HAP-1 (cell line): ENCODE data around the gene BBS9.

Experiments used
- DNase-seq, 2 experiments: peaks; one replicate each; pipeline ENCODE4 v3.0.0-alpha.2; 2016 to 2020; ENCODE audit warnings: low spot score in 2 of 2
- H3K27me3 ChIP-seq: fragments of 250-450 bp; sonication (Bioruptor Pico); 2 replicates; pipeline ENCODE4 v1.5.1; 2020; ENCODE audit warnings: low read depth, mild to moderate bottlenecking, moderate library complexity
- H3K36me3 ChIP-seq: fragments of 250-450 bp; sonication (Bioruptor Pico); replicated peaks from 2 replicates; pipeline ENCODE4 v1.5.1; 2020; ENCODE audit warnings: mild to moderate bottlenecking
- H3K4me1 ChIP-seq: fragments of 250-450 bp; sonication (Bioruptor Pico); 2 replicates; pipeline ENCODE4 v1.5.1; 2020; ENCODE audit warnings: mild to moderate bottlenecking
- H3K4me3 ChIP-seq: fragments of 250-450 bp; sonication (Bioruptor Pico); 2 replicates; pipeline ENCODE4 v1.5.1; 2020; ENCODE audit warnings: mild to moderate bottlenecking, moderate library complexity
- H3K9me3 ChIP-seq: fragments of 250-450 bp; sonication (Bioruptor Pico); 2 replicates; pipeline ENCODE4 v1.5.1; 2020; ENCODE audit warnings: mild to moderate bottlenecking, moderate library complexity
- in situ Hi-C: fragments of 300-500 bp; cut with MboI; formaldehyde crosslinking; loops from 3 replicates; pipeline ENCODE4 v1.14.3; 2020; ENCODE audit warnings: low sequenced_read_pairs, inconsistent platforms, mixed read lengths

The BBS9 gene

DNA sequence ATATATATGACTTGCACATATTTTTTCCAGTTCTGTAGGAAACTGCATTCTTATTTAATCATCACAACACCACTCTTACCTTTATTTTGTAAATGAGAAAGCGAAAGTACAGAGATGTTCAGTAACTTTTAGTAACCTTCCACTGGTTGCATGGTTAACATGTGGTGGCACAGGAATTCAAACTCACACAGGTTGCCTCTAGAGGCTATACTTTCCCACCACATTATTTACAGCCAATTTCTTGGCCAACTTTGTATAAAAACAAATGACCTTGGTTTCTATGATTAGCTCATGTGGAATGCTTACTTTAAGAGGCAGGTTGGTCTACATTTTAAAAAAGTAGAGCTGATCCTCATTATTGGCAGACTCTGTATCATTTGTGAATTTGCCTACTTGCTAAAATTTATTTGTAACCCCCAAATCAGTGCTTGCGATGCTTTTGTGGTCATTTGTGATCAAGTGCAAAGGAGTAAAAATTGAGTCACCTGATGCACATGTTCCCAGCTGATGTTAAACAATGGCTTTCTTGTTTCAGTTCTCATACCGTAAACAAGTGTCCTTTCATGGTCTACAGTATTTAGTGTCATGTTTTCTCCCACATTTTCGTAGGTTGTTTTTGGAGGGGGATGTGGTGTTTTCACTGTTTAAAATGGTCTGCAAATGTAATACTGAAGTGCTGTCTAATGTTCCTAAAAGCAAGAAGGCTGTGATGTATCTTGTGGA lies 14.8 kb downstream of the BBS9 start:
- Histone ChIP-seq H3K4me1 (no peaks in the 10 kb centered on the region), H3K9me3 (no peaks in the 10 kb centered on the region), H3K4me3 (no peak overlapping the region), H3K36me3 (no peaks in the 10 kb centered on the region), H3K27me3 (no peaks in the 10 kb centered on the region)
- DNase-seq = no peak
- in situ Hi-C loops = no loop called here

DNA sequence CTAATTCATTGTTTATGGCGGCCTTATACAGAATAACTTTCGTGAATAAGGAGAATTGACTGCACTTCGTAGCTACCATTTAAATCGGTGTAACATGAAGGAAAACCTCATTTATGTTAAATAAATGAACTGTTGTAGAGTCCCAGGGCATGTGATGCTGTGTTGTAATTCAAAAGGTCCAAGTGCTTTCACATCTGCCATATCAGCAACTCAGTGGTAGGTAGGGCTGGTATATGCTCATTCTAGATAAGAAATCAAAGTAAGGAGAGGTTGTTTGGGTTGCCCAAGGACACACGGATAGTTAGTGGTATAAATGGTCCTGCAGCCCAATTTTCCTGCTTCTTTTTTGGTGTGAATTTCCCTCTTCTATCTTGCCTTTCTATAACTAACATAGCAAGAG lies 15.8 kb downstream of the BBS9 start:
- no peaks in the 10 kb centered on the region for H3K36me3 ChIP-seq

DNA sequence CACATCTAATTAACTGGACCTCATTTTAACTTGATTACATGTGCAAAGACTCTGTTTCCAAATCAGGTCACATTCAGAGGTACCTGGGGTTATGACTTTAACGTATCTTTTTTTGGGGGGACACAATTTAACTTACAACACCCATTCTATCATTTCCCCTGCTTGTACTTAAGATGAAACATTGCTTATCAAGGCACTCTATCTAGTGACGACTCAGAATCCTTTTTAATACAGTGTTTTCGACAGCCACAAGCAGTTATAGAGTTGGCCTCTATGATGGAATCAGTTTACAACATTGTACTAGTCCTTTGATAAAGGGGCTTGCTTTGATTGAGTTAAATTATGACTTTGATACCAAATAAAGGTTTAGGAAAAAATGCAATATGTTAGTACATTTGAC lies 22.7 kb downstream of the BBS9 start:
- Histone ChIP-seq H3K36me3 (no peaks in the 10 kb centered on the region), H3K27me3 (no peaks in the 10 kb centered on the region), H3K9me3 (no peaks in the 10 kb centered on the region), H3K4me3 (no peak overlapping the region), H3K4me1 (no peaks in the 10 kb centered on the region)
- DNase-seq = no peak
- in situ Hi-C loops = no loop called here

More for the DNA sequence above, 15.8 kb downstream of the BBS9 start:
- Histone ChIP-seq H3K27me3 (no peaks in the 10 kb centered on the region), H3K9me3 (no peaks in the 10 kb centered on the region), H3K4me1 (no peaks in the 10 kb centered on the region), H3K4me3 (no peak overlapping the region)
- in situ Hi-C loops = no loop called here
- DNase-seq = no peak

DNA sequence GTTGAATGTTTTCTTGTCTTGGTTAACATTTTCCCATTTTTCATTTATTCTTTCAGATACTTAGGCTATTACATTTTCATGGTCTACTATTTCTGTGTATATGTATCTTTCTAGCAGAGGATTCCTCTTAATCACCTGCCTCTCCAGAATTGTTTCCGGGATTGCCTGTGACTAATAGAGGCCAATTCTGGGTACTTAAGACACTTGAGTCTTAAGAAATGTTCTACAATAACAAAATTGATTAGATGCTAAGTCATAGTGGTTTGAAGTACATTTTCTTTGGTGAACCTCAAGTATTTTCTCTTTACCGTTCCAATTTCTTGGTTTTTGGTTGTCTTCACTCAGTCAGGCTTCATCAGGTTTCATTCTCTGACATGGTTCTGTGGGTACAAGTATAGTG lies 26.4 kb downstream of the BBS9 start:
- no peak for DNase-seq
- Histone ChIP-seq H3K9me3 (no peaks in the 10 kb centered on the region), H3K36me3 (no peaks in the 10 kb centered on the region), H3K4me3 (no peak overlapping the region), H3K4me1 (peaks cover 4% of the 10 kb centered on the region), H3K27me3 (no peaks in the 10 kb centered on the region)
- in situ Hi-C loops = no loop called here

GRCh38 chr7:33156441-33156840 lies 27.1 kb downstream of the BBS9 start:
- Histone ChIP-seq H3K9me3 (no peaks in the 10 kb centered on the region), H3K27me3 (no peaks in the 10 kb centered on the region), H3K4me1 (peaks cover 4% of the 10 kb centered on the region), H3K4me3 (no peak overlapping the region), H3K36me3 (no peaks in the 10 kb centered on the region)
- in situ Hi-C loops = no loop called here
- DNase-seq = no peak

- DNase-seq = peak in 1 of 2 experiments; percentile 8
- Histone ChIP-seq H3K27me3 (no peaks in the 10 kb centered on the region), H3K36me3 (no peaks in the 10 kb centered on the region), H3K4me1 (peaks cover 4% of the 10 kb centered on the region), H3K9me3 (no peaks in the 10 kb centered on the region), H3K4me3 (no peak overlapping the region)
- in situ Hi-C loops = no loop called here
These were observed 27.9 kb downstream of the BBS9 start for GRCh38 chr7:33157311-33157710.

DNA sequence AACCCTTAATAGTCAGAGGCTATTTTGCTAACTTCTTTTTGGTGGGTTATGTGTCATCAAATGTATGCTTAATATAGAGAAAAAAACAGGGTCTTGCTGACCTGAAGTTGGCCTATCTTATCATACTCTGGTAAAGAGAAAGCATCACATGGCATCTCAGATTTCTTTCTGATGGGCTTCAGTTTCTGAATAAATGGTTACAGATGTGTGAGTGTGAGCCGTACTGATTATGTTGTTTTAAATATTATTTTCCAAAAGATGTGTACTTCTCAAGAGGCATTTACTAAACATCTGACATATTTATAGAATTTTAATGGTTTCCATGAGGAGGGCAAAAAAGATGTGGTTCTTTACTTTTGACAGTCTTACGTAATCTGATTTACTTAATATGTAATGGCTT lies 28.4 kb downstream of the BBS9 start:
- Histone ChIP-seq H3K36me3 (no peaks in the 10 kb centered on the region), H3K9me3 (no peaks in the 10 kb centered on the region), H3K4me1 (peaks cover 4% of the 10 kb centered on the region), H3K27me3 (no peaks in the 10 kb centered on the region), H3K4me3 (no peak overlapping the region)
- in situ Hi-C loops = no loop called here
- no peak for DNase-seq

- H3K36me3 ChIP-seq = no peaks in the 10 kb centered on the region
- H3K4me1 ChIP-seq = no peaks in the 10 kb centered on the region
- in situ Hi-C loops = no loop called here
- DNase-seq = no peak
- no peaks in the 10 kb centered on the region for H3K9me3 ChIP-seq
- no peaks in the 10 kb centered on the region for H3K27me3 ChIP-seq
- no peak overlapping the region for H3K4me3 ChIP-seq
These were observed 48.5 kb downstream of the BBS9 start for GRCh38 chr7:33177876-33178275.

DNA sequence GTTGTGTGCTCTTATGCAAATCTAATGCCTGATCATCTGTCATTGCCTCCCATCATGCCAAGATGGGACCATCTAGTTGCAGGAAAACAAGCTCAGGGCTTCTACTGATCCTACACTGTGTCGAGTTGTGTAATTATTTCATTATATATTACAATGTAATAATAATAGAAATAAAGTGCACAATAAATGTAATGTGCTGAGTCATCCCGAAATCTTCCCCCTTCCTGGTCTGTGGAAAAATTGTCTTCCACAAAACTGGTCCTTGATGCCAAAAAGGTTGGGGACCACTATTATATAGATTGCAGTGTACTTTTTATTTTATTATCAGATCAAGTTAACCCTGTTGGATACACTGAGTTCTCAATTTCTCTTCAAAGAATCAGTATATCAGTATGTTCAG lies 50.2 kb downstream of the BBS9 start:
- no peaks in the 10 kb centered on the region for H3K4me1 ChIP-seq
- H3K9me3 ChIP-seq = no peaks in the 10 kb centered on the region
- in situ Hi-C loops = no loop called here
- H3K4me3 ChIP-seq = no peak overlapping the region
- no peak for DNase-seq
- no peaks in the 10 kb centered on the region for H3K36me3 ChIP-seq
- H3K27me3 ChIP-seq = no peaks in the 10 kb centered on the region

- Histone ChIP-seq H3K36me3 (no peaks in the 10 kb centered on the region), H3K4me3 (no peak overlapping the region), H3K27me3 (no peaks in the 10 kb centered on the region), H3K9me3 (no peaks in the 10 kb centered on the region), H3K4me1 (no peaks in the 10 kb centered on the region)
- in situ Hi-C loops = no loop called here
- DNase-seq = no peak
These were observed 54.1 kb downstream of the BBS9 start for GRCh38 chr7:33183504-33183903.

DNA sequence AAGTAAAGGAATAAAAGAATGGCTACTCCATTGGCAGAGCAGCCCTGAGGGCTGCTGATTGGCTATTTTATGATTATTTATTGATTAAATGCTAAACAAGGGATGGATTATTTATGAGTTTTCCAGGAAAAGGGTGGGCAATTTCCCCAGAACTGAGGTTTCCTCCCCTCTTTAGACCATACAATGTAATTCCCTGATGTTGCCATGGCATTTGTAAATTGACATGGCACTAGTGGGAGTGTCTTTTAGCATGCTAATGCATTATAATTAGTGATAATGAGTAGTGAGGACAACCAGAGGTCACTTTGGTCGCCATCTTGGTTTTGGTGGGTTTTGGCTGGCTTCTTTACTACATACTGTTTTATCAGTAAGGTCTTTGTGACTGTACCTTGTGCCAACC lies 55.5 kb downstream of the BBS9 start:
- in situ Hi-C loops = no loop called here
- H3K9me3 ChIP-seq = no peaks in the 10 kb centered on the region
- no peak for DNase-seq
- no peaks in the 10 kb centered on the region for H3K27me3 ChIP-seq
- no peaks in the 10 kb centered on the region for H3K4me1 ChIP-seq
- no peaks in the 10 kb centered on the region for H3K36me3 ChIP-seq
- no peak overlapping the region for H3K4me3 ChIP-seq

- DNase-seq = peak in 1 of 2 experiments; percentile 62
- H3K4me3 ChIP-seq = no peak overlapping the region
- in situ Hi-C loops = no loop called here
- H3K36me3 ChIP-seq = no peaks in the 10 kb centered on the region
- H3K27me3 ChIP-seq = no peaks in the 10 kb centered on the region
- no peaks in the 10 kb centered on the region for H3K9me3 ChIP-seq
- H3K4me1 ChIP-seq = no peaks in the 10 kb centered on the region
These were observed 56.4 kb downstream of the BBS9 start for GRCh38 chr7:33185786-33186185.

- no peak overlapping the region for H3K4me3 ChIP-seq
- in situ Hi-C loops = no loop called here
- DNase-seq = no peak
These were observed 56.8 kb downstream of the BBS9 start for GRCh38 chr7:33186192-33186591.

DNA sequence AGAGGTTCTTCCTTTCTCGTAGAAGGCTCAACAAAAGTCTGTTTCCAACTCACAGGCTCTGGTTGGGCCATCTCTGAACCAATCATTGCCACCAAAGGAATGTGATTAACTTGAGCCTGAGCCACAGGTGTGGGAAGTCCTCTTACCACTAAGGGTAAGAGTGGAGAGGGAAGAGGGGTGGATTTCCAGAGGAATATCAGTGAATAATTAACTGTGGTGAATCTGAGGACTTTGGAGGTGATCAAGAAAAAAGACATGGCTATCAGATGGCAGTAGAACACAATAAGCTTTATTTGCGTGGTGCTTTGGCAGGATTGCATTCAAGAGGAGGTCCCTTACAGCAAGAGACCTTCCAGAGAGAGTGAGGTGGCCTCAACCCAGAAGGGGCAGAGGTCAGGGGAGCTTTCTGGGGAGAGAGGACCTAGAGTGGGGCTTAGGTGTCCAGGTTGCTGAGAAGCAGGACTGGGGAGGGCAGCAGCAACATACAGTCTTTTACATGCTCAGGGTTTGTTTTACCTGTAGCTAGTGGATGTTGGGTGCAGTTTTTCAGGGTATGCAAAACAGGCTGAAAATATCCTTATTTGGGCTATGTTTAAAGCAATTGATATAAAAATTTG lies 61.4 kb downstream of the BBS9 start:
- Histone ChIP-seq H3K9me3 (no peaks in the 10 kb centered on the region), H3K36me3 (no peaks in the 10 kb centered on the region), H3K4me1 (no peaks in the 10 kb centered on the region), H3K27me3 (no peaks in the 10 kb centered on the region), H3K4me3 (no peak overlapping the region)
- in situ Hi-C loops = no loop called here
- no peak for DNase-seq

More at GRCh38 chr7:33186192-33186591, 56.8 kb downstream of the BBS9 start:
- no peaks in the 10 kb centered on the region for H3K36me3 ChIP-seq
- H3K9me3 ChIP-seq = no peaks in the 10 kb centered on the region
- no peaks in the 10 kb centered on the region for H3K27me3 ChIP-seq
- H3K4me1 ChIP-seq = no peaks in the 10 kb centered on the region

GRCh38 chr7:33191340-33191739 lies 62.0 kb downstream of the BBS9 start:
- no peak for DNase-seq
- H3K4me1 ChIP-seq = no peaks in the 10 kb centered on the region
- in situ Hi-C loops = no loop called here
- peaks cover 5% of the 10 kb centered on the region for H3K27me3 ChIP-seq
- no peak overlapping the region for H3K4me3 ChIP-seq
- H3K36me3 ChIP-seq = no peaks in the 10 kb centered on the region
- H3K9me3 ChIP-seq = no peaks in the 10 kb centered on the region
